ENCODE measurements around the gene DDX25.
A peak's percentile ranks its signal among the peaks of the same experiment; 100 is the strongest.

DDX25 gene

DNA sequence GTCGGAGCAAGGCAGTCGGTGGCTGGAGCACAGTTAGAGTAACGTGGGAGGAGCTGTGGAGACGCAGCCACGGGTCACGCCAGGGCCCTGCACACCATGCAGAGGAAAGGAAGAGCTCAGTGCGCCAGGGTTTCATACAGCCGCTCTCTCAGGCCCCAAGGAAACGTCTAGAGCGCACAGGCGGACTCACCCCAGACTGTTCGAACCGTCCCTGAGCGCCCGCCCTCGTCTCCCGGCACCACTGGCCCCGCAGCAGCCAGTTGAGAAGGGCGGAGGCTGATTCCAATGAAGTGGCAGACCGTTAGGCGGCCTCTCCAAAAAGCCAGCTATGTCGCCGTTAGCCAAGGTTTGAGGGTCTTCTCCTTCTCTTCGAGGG is 17.3 kb upstream of the DDX25 start:
- no peaks in the 10 kb centered on the region for H4K20me1 ChIP-seq (ENCODE audit: low read depth, low read length)
- no peak overlapping the region for H3K4me3 ChIP-seq (ENCODE audit: insufficient read depth, low read length, poor library complexity, severe bottlenecking)
- H3K36me3 ChIP-seq (ENCODE audit: low read length) = no peaks in the 10 kb centered on the region
- no peaks in the 10 kb centered on the region for H3K9me3 ChIP-seq (ENCODE audit: insufficient read depth, low read length)
- H3K27me3 ChIP-seq (ENCODE audit: low read length) = no peaks in the 10 kb centered on the region
- H3K79me2 ChIP-seq (ENCODE audit: insufficient read depth, low read length) = no peaks in the 10 kb centered on the region
- H3K9me2 ChIP-seq (replicated peaks; ENCODE audit: insufficient read depth, low read length) = no peaks in the 10 kb centered on the region
- TF ChIP-seq EZH2phosphoT487 (conservative IDR thresholded peaks at IDR 0.05; ENCODE audit: low read length) = no peak
- TF ChIP-seq, protein P1, sequence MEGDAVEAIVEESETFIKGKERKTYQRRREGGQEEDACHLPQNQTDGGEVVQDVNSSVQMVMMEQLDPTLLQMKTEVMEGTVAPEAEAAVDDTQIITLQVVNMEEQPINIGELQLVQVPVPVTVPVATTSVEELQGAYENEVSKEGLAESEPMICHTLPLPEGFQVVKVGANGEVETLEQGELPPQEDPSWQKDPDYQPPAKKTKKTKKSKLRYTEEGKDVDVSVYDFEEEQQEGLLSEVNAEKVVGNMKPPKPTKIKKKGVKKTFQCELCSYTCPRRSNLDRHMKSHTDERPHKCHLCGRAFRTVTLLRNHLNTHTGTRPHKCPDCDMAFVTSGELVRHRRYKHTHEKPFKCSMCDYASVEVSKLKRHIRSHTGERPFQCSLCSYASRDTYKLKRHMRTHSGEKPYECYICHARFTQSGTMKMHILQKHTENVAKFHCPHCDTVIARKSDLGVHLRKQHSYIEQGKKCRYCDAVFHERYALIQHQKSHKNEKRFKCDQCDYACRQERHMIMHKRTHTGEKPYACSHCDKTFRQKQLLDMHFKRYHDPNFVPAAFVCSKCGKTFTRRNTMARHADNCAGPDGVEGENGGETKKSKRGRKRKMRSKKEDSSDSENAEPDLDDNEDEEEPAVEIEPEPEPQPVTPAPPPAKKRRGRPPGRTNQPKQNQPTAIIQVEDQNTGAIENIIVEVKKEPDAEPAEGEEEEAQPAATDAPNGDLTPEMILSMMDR (IDR thresholded peaks at IDR 0.05; ENCODE audit: insufficient read depth, low read length, poor library complexity, severe bottlenecking) = no peak
- peak overlapping the region; percentile 56 for H3K4me2 ChIP-seq (ENCODE audit: low read depth, low read length, poor library complexity, severe bottlenecking)
- no peak overlapping the region for H3K9ac ChIP-seq (ENCODE audit: low read length)
- H3F3A ChIP-seq (ENCODE audit: insufficient read depth) = no peaks in the 10 kb centered on the region
- H3K27ac ChIP-seq (ENCODE audit: low read depth, low read length) = no peak overlapping the region
- no peak overlapping the region for H2AFZ ChIP-seq (ENCODE audit: low read depth, low read length, severe bottlenecking)

DNA sequence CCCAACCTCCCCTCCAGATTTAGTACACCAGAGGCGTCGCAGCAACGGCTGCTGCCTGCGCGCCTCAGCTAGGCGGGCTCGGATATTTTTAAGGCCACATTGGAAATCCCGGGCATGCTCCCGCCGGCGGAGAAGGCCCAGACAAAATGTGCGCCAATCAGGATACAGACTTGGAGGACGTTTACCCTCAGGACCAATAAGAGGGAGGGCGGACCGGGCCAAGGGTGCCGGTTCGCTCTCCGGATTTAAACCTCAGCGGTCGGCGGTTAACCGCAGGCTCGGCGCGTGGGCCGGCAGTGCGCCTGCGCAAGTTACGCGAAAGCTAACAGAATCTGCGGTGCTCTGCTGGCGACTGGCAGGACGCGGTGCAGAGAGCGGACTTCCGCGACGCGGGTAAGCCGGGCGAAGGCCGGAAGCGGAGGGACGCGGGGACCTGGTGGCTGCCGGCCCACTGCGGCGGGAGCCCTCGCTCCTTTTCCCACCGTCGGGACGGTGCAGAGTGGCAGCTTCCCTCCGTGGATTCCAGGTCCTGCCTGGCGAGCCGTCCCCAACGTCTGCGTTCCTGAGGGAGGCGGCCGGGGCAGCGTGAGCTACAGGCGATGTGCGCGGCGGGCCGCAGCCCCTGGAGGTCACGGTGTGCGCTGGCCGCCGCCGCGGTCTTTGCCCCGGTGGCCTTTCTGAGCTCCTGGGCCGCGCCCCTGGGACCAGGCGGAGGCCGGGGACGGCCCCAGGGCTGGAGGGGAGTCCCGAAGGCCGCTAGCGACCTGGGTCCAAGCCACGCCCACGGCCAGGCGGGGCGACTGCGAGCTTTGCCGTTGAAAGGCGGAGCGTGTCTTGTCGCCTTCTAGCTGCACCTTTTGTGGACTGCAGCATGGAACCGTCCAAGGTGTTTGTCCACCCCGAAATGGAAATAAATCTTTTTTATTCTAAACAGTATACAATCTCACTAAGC is 16.7 kb upstream of the DDX25 start, which contains the start of gene HYLS1:
HYLS1 (plus strand) TSS at position 296 of the 952 bp plus-strand sequence. CDS start 11,701 bp downstream, outside the sequence.
- Histone ChIP-seq H3K27ac (ENCODE audit: low read depth, low read length) (no peak within 1 kb of the TSS), H4K20me1 (ENCODE audit: low read depth, low read length) (no peaks in the 10 kb centered on the region), H3K9ac (ENCODE audit: low read length) (peak within 1 kb of the TSS; percentile 62), H3K4me3 (ENCODE audit: insufficient read depth, low read length, poor library complexity, severe bottlenecking) (peak within 1 kb of the TSS; percentile 58), H3K36me3 (ENCODE audit: low read length) (no peaks in the 10 kb centered on the region), H3K9me3 (ENCODE audit: insufficient read depth, low read length) (no peaks in the 10 kb centered on the region), H3K9me2 (replicated peaks; ENCODE audit: insufficient read depth, low read length) (no peaks in the 10 kb centered on the region), H3K27me3 (ENCODE audit: low read length) (no peaks in the 10 kb centered on the region), H3K4me2 (ENCODE audit: low read depth, low read length, poor library complexity, severe bottlenecking) (peak within 1 kb of the TSS; percentile 56), H3F3A (ENCODE audit: insufficient read depth) (no peaks in the 10 kb centered on the region), H3K79me2 (ENCODE audit: insufficient read depth, low read length) (no peaks in the 10 kb centered on the region), H2AFZ (ENCODE audit: low read depth, low read length, severe bottlenecking) (peak within 1 kb of the TSS; percentile 88)
- no peak for TF ChIP-seq EZH2phosphoT487 (conservative IDR thresholded peaks at IDR 0.05; ENCODE audit: low read length)
- TF ChIP-seq, protein P1 (IDR thresholded peaks at IDR 0.05; ENCODE audit: insufficient read depth, low read length, poor library complexity, severe bottlenecking) = no peak

DNA sequence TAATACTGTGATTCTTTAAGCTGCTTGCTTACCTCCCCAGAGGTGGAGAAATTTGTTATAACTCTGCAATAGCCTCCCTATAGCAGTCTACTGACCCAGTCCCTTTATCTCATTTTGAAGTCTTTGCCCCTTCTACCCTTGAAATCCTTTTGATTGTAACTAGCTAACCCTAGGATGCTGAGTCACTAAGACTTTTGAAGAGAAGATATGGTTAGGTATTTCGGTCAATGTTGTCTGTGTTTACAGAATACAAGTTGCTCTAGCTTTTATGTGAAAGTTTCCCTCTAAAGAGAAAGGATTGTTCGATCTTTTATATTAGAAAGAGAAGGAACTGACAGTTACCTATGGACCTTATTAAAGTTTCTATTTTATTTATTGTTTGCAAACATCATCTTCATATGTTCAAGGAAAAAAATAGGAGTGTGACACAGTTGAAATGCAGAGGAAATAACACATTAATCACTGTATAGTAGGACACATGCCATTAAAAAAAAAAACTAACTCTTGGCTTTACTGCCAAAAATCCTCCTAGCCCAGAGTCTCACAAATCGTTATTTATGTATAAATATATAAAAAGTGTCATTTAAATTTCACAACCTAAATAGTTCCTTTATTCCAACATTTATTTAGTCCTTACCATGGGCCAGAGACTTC is 13.7 kb upstream of the DDX25 start:
- Histone ChIP-seq H2AFZ (ENCODE audit: low read depth, low read length, severe bottlenecking) (no peak overlapping the region), H3K9me3 (ENCODE audit: insufficient read depth, low read length) (no peaks in the 10 kb centered on the region), H3K27ac (ENCODE audit: low read depth, low read length) (no peak overlapping the region), H3K4me2 (ENCODE audit: low read depth, low read length, poor library complexity, severe bottlenecking) (no peak overlapping the region), H3K36me3 (ENCODE audit: low read length) (no peaks in the 10 kb centered on the region), H3K9ac (ENCODE audit: low read length) (no peak overlapping the region), H3F3A (ENCODE audit: insufficient read depth) (no peaks in the 10 kb centered on the region), H3K79me2 (ENCODE audit: insufficient read depth, low read length) (no peaks in the 10 kb centered on the region), H3K27me3 (ENCODE audit: low read length) (no peaks in the 10 kb centered on the region), H3K4me3 (ENCODE audit: insufficient read depth, low read length, poor library complexity, severe bottlenecking) (no peak overlapping the region), H3K9me2 (replicated peaks; ENCODE audit: insufficient read depth, low read length) (no peaks in the 10 kb centered on the region), H4K20me1 (ENCODE audit: low read depth, low read length) (no peaks in the 10 kb centered on the region)
- TF ChIP-seq, protein P1 (IDR thresholded peaks at IDR 0.05; ENCODE audit: insufficient read depth, low read length, poor library complexity, severe bottlenecking) = no peak
- TF ChIP-seq EZH2phosphoT487 (conservative IDR thresholded peaks at IDR 0.05; ENCODE audit: low read length) = no peak

All from SU-DHL-6 (cell line).